ACHN (cell line): ENCODE measurements around the gene UBE2I.

Experiments
- DNase-seq: peaks from one replicate; pipeline ENCODE4 v3.0.0-alpha.2; 2015
- in situ Hi-C: cut with HindIII; loops from 2 replicates; pipeline ENCODE4 v1.10.0; 2017; ENCODE audit warnings: low sequenced_read_pairs, low pct_ligation_motif_present, low pct_unique_long_range_greater_than_20kb

Gene UBE2I

DNA sequence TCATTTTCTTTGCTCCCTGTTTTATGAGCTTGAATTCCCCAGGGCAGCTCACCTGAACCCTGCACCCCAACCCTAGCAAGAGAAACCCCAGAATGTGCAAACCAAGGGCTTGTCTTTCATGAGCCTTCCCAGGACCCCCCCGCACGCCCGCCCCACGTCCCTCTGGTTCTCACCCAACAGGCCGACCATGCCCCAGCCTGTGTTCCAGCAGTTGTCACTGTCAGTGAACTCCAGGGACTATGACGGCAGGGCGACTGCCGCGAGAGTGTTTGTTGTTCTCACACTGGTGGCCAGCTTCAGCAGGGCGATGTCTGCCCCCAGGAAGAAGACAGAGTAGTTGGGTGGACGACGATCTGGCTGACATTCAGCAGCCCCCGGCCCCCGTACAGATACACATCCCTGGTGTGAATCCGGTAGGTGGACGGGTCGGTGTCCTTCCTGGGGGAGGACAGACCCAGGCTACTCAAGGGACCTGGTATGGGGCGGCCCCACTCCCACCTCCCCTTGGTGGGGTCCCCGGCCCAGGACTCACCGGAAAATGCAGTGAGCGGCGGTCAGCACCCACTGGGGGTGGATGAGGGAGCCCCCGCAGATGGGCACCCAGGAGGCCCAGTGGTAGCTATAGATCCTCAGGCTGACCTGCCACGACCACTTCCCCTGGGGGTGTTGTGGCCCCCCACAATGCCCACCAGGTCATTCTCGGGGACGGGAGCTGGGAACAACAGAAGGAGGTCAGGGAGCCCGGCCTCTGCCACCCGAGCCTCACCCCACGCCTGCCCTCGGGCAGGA is 33.5 kb upstream of the UBE2I start:
- in situ Hi-C loops: loop anchor here (25.0 kb wide), 2 partner anchors 111 to 139 kb away; no protein-coding TSS in a partner anchor
- DNase-seq: no peak

GRCh38 chr16:1276580-1276878 is 32.9 kb upstream of the UBE2I start:
- in situ Hi-C loops: loop anchor here (25.0 kb wide), 2 partner anchors 111 to 139 kb away; no protein-coding TSS in a partner anchor
- no peak for DNase-seq

GRCh38 chr16:1277151-1277598 is 32.3 kb upstream of the UBE2I start:
- no peak for DNase-seq
- in situ Hi-C loops: loop anchor here (25.0 kb wide), 2 partner anchors 110 to 140 kb away; no protein-coding TSS in a partner anchor

DNA sequence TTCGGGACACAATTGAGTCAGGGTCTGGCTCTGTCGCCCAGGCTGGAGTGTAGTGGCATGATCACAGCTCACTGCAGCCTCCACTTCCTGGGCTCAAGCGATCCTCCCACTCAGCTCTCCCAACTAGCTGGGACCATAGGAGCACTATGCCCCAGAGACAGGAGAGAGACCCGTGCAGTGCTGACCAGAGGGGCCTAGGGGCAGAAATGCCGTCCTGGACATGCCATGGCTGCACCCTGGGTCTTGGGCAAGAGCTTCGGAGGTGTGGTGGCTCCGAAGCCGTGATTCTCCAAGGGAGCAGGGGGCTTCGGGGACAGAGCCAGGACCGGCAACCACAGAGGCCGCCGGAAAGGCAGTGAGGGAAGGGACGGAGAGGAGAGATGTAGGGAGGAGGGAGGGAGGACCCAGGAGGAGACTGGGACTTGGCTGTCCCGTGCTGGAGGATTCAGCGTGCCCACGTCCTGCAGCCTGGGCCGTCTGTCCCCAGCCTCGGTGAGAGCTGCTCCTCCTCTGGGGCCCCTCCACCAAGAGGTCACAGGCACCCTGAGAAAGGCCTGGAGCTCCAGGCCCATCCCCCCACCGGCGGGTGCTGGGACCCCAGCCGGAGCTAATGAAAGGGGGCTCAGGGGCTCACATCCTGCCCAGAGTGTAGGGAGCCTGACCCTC is 31.7 kb upstream of the UBE2I start:
- DNase-seq: no peak
- in situ Hi-C loops: loop anchor here (25.0 kb wide), 2 partner anchors 110 to 140 kb away; no protein-coding TSS in a partner anchor

GRCh38 chr16:1278477-1278876 is 31.0 kb upstream of the UBE2I start:
- in situ Hi-C loops: loop anchor here (25.0 kb wide), 2 partner anchors 109 to 141 kb away; no protein-coding TSS in a partner anchor

DNA sequence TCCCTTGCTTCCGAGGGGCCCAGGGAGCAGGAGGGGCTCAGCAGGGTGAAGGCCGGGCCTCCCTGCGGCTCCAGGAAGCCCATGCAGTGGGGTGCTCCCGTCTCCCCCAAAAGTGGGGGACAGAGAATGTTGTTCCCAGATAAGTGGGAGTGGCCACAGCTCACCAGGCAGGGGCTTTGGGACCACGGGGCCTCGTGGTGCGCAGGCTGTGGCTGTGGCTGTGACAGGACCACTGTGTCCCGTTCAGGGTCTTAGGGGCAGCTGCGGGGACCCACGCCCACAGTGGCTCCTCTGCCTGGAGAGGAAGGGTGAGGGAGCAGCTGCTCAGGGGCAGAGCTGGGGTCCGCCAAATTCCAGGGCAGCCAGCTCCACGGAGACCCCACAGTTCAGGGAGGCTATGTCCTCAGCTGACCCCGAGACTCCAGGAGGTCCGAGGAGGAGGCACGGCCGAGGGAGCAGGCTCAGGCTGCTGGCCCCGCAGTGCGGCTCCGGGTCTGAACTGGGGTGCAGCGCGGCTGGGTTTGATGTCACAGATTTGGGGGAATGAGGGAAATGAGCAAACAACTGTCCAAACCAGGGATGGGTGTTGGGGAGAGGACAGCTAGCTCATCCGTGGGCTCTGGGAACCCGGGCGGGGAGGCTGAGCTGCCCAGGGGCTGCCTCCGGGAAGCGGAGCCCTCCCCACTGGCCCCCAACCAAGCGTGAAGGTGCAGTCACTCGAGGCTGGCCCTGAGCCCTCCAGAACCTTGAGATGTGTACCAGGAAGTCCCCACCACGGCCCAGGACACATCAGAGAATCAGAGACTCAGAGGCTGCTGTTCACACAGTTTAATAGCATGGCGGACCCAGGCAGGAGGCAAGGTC is 30.1 kb upstream of the UBE2I start:
- in situ Hi-C loops: loop anchor here (25.0 kb wide), 2 partner anchors 108 to 142 kb away; no protein-coding TSS in a partner anchor
- DNase-seq: no peak

More at GRCh38 chr16:1278477-1278876, 31.0 kb upstream of the UBE2I start:
- no peak for DNase-seq

DNA sequence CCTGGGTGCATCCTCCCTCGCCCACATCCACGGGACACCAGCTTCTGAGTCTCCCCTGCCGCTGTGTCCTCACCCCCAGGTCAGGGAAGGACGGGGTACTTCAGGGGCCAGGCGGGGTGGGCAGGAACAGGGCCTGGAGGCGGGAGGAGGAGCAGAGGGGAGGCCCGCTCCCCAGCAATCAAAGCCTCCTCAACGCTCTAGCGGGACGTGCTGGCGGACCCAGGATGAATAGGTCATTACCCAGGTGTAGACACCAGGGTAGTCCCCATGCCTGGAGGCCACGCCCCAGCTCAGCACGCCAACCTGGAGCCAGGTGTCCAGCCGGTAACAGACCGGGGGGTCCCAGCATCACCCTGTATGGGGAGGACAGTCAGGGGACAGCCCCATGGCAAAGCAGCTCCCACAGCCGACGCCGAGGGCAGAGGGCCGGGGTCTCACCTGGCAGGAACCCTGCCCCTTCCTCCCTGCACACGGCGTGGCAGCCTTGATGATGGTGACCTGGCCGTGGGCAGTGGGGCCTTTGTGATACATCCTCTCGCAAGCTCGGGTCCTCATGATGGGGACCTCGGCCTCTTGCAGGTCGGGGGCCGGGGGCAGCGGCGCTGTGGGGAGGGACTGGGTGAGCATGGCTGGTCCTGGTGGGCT is 29.4 kb upstream of the UBE2I start:
- in situ Hi-C loops: loop anchor here (25.0 kb wide), 2 partner anchors 107 to 143 kb away; no protein-coding TSS in a partner anchor

GRCh38 chr16:1280783-1281182 is 28.7 kb upstream of the UBE2I start:
- DNase-seq: no peak
- in situ Hi-C loops: loop anchor here (25.0 kb wide), 2 partner anchors 107 to 143 kb away; no protein-coding TSS in a partner anchor

More for the DNA sequence above, 29.4 kb upstream of the UBE2I start:
- DNase-seq: no peak

GRCh38 chr16:1281517-1281916 is 27.9 kb upstream of the UBE2I start:
- in situ Hi-C loops: loop anchor here (25.0 kb wide), 2 partner anchors 106 to 144 kb away; no protein-coding TSS in a partner anchor
- no peak for DNase-seq

- in situ Hi-C loops: loop anchor here (25.0 kb wide), 2 partner anchors 105 to 145 kb away; no protein-coding TSS in a partner anchor
- no peak for DNase-seq
Measured at GRCh38 chr16:1282324-1282973, 27.0 kb upstream of the UBE2I start.

DNA sequence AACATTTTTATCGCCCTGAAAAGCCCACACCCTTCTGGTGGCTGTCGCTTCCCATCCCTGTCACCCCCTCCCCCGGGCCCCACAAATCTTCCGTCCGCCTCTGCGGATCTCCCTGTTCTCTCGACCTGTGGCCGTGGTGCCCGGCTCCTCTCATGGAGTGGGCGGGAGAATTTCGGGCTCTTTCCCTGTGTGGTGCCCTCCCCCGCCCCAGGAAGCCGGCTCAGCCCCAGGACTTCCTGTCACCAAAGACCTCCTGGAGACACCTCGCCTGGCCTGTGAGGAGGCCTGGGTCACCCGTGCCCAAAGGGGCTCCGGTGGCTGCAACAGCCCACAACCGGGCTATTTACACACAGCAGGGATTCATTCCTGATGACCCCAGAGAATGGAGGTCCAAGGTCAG is 26.1 kb upstream of the UBE2I start:
- DNase-seq: no peak
- in situ Hi-C loops: loop anchor here (25.0 kb wide), 2 partner anchors 104 to 146 kb away; no protein-coding TSS in a partner anchor

DNA sequence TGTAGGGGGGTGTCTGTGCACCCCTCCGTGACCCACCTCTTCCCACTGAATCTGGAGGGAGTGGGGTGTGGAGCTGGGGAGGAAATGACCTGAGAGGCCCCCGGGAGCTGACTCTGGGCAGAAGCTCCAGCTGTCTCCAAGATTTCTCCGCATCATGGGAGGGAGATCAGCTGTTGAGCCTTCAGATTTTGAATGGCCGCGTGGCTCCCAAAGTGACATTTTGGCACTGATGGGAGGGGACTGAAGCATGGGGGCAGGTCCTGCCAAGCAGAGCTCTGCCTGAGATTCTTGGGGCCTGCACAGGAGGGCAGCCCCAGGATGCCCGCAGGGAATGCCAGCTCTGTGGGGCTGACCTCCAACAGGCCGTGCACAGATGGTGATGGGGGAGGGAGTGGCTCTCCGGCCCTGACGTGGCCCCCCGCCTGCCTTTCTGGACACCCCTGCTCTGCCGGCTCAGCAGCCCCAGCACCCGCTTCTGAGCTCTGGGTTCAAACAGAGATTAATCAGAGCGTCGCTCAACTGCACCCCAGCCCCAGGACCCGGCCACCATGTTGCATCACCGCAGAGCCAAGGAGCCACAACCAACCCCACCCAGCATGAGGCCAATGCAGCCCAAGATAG is 25.3 kb upstream of the UBE2I start:
- in situ Hi-C loops: loop anchor here (25.0 kb wide), 2 partner anchors 103 to 147 kb away; no protein-coding TSS in a partner anchor
- DNase-seq: no peak

- DNase-seq: no peak
- in situ Hi-C loops: loop anchor here (25.0 kb wide), 2 partner anchors 101 to 149 kb away; no protein-coding TSS in a partner anchor
Measured at GRCh38 chr16:1285669-1286512, 23.5 kb upstream of the UBE2I start.

DNA sequence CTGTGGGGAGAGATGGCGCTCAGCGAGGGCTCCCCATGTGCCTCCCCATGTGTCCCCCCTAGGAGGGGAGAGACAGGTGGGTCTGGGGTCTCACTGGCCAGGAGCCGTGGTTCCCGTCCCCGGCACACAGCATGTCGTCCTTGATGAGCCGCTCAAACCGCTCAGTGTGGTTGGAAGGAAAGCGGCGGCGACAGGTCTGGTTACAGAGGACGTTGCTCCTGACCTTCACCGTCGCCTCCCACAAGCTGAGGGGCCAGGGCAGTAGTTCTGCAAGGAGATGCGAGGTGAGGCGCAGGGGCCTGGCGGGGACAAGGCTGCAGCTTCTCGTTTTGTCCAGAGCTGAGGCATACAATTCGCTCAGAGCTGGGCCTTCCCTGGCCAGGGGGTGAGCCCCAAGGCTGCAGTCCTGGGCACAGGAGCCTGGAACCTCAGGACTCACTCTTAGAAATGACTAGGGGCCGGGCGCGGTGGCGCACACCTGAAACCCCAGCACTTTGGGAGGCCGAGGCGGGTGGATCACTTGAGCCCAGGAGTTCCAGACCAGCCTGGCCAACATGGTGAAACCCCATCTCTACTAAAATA is 22.8 kb upstream of the UBE2I start:
- in situ Hi-C loops: loop anchor here (25.0 kb wide), 2 partner anchors 101 to 149 kb away; no protein-coding TSS in a partner anchor
- no peak for DNase-seq

GRCh38 chr16:1287982-1288670 is 21.3 kb upstream of the UBE2I start:
- in situ Hi-C loops: loop anchor here (25.0 kb wide), 2 partner anchors 99 to 151 kb away; no protein-coding TSS in a partner anchor
- DNase-seq: no peak
